Measurements from ENCODE around the gene HESX1. TPM values are rescaled to one million over a fixed set of nuclear protein-coding genes. Genes with fewer than 3 reads are reported as not detected.

The HESX1 gene
- total RNA-seq, 2 donors from 2014 or later: 0.75 to 1.2 TPM

DNA sequence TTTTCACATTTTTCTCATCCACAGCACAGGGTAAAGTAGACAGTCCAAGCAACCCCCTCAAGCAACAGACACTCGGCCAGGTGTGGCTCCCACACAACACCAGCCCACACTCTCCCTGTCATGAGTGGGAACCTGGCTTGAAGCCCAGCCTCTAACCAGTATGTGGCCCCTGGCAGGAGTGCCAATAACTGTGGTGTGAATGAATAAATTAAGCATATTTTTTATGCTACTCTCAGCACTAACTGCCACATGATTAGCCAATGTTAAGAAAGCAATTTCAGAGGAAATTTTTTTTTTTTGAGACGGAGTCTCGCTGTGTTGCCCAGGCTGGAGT, 44.5 kb downstream of the HESX1 start:
- Histone ChIP-seq H3K27ac (no peak overlapping the region), H3K4me3 (no peak overlapping the region), H3K4me1 (peaks cover 0 to 29% of the 10 kb centered on the region in 2 donors)

DNA sequence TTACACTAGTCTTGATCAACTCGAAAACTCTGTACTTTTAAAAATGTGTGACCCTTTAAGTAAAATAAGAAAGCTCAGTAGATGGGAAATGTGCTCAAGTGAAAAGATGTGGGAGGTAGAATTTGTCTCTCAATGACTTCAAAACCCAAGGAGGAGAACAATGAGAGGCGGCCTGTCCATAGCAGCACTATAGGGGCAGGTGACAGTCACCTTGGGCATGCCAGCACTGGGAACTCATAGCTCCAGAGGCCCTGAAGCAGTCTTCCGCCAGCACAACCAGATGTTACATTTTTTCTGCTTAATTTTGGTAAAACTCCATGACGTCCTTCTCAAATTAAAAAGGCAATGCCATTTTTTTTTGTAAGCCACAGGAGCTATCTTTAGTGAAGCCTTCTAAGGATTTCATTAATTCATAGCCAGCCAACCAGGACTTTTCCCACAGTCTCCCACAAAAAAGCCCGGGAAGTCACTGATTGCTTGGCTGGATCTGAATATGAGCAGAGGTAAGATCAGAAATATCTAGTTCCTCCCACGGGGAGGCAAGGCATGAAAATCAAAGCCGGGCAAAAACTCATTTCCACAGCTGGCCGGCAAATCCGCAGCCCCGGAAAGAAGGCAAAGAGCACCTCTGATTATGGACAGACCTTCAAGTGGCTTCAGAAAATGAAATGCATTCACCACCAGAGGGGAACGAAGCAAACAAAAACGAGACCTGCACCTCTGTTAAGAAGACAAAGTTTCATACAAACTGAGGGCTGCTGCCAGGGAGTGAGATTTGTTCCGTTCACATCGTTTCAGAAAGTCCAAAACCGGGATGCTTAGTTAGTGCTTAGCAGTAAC, 45.1 kb downstream of the HESX1 start:
- H3K4me3 ChIP-seq: no peak overlapping the region
- peaks cover 0 to 24% of the 10 kb centered on the region in 2 donors for H3K4me1 ChIP-seq
- no peaks in the 10 kb centered on the region for H3K27me3 ChIP-seq
- no peak overlapping the region for H3K27ac ChIP-seq
- H3K9me3 ChIP-seq: no peaks in the 10 kb centered on the region
- DNase-seq (ENCODE audit: low spot score): no peak
- no peaks in the 10 kb centered on the region for H3K36me3 ChIP-seq
- TF ChIP-seq, protein P1, sequence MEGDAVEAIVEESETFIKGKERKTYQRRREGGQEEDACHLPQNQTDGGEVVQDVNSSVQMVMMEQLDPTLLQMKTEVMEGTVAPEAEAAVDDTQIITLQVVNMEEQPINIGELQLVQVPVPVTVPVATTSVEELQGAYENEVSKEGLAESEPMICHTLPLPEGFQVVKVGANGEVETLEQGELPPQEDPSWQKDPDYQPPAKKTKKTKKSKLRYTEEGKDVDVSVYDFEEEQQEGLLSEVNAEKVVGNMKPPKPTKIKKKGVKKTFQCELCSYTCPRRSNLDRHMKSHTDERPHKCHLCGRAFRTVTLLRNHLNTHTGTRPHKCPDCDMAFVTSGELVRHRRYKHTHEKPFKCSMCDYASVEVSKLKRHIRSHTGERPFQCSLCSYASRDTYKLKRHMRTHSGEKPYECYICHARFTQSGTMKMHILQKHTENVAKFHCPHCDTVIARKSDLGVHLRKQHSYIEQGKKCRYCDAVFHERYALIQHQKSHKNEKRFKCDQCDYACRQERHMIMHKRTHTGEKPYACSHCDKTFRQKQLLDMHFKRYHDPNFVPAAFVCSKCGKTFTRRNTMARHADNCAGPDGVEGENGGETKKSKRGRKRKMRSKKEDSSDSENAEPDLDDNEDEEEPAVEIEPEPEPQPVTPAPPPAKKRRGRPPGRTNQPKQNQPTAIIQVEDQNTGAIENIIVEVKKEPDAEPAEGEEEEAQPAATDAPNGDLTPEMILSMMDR (IDR thresholded peaks at IDR 0.05): no peak

More for the DNA sequence above, 44.5 kb downstream of the HESX1 start:
- TF ChIP-seq, protein P1 (IDR thresholded peaks at IDR 0.05): no peak
- Histone ChIP-seq H3K9me3 (no peaks in the 10 kb centered on the region), H3K36me3 (no peaks in the 10 kb centered on the region), H3K27me3 (no peaks in the 10 kb centered on the region)
- no peak for DNase-seq (ENCODE audit: low spot score)

DNA sequence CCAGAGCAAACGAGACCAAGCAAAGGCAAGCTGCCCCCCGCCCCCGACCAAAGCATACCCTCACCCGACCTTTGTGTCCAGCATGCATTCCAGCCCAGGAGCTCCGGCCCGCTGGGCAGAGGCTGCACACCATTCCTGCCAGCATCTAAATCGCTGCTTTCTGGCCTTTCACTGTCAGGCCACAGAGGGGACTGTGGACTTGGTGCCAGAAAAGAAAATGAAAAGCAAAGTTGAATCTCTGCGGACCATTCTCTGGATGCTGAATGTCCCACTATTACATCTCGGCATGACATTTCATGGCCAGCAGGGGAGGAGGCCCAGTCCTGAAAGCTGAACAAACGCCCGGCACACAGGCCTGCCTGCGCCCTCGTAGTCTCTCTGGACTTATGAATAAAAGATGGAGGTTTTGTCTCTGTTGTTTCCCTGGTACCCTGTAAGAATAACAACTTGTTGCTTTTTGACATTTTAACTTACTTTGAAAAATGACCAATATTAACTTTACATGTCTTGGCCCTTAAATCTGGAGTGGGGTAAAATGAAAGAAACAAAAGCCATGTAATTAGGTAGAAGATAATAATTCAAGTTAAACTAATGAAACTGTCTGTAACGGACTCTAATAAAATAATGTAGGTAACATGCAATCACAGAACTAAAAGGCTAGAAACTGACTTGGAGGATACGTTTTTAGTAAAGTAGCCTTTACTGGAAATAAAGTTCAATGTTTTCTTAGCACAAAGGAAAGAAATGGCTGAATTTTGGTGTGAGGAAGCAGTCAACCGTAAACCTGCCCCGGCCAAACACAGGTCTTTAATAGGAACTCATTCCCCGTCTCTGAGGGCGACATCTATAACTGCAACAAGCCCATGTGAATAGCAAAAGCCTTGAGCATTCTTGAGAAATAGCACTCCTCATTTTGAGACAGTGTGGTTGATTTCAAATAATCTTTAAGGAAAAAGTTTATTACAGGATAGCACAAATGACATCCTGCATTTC, 47.3 kb downstream of the HESX1 start:
- TF ChIP-seq, protein P1 (IDR thresholded peaks at IDR 0.05): peak in 1 of 2 donors; percentile 27

DNA sequence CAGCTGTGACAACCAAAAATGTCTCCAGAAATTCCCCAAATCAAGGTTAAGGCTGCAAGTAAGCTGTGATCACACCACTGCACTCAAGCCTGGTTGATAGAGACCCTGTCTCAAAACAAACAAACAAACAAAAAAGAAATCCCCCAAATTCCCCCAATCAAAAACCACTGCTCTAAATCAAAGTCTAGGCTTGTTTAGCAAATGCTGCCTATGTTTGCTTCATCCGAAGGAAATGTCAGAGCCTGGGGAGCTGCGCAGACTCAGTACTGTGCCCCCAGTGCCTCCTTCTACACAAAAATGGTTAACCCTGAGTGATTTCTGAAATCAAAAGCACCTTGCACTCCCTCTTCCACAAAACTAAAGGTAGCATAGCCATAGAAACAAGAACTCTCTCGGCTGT, 48.0 kb downstream of the HESX1 start:
- Histone ChIP-seq H3K36me3 (no peaks in the 10 kb centered on the region), H3K4me1 (peaks cover 0 to 19% of the 10 kb centered on the region in 2 donors), H3K27ac (no peak overlapping the region), H3K4me3 (peak overlapping the region in 1 of 2 donors; percentile 18), H3K27me3 (no peaks in the 10 kb centered on the region), H3K9me3 (no peaks in the 10 kb centered on the region)
- TF ChIP-seq, protein P1 (IDR thresholded peaks at IDR 0.05): no peak
- DNase-seq (ENCODE audit: low spot score): no peak

More for the DNA sequence above, 47.3 kb downstream of the HESX1 start:
- Histone ChIP-seq H3K27me3 (no peaks in the 10 kb centered on the region), H3K4me3 (peak overlapping the region in 1 of 2 donors; percentile 18), H3K27ac (peak overlapping the region in 1 of 2 donors; percentile 31), H3K9me3 (no peaks in the 10 kb centered on the region), H3K36me3 (no peaks in the 10 kb centered on the region), H3K4me1 (peaks cover 0 to 19% of the 10 kb centered on the region in 2 donors)
- DNase-seq (ENCODE audit: low spot score): no peak

DNA sequence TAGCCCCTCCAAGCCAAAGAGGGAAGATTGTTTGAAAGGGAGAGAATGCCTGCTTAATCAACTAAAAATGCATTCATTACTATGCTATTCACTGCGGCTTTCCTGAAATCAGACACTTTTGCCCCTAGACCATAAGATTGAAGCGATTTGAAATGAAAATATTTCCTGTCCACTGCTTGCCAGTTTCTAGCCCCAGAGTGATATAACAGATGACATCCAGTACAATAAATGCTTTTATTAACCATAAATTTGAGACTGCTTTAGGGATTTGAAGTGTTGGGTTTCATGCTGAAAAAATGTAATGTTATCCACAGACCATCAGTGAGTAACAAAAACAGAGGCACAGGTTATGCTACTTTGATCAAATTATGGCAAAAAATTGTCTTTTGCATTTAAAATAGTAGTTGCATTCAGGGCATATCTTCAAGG, 48.7 kb downstream of the HESX1 start:
- no peak for DNase-seq (ENCODE audit: low spot score)
- Histone ChIP-seq H3K4me1 (peaks cover 0 to 19% of the 10 kb centered on the region in 2 donors), H3K36me3 (no peaks in the 10 kb centered on the region), H3K4me3 (no peak overlapping the region), H3K27ac (no peak overlapping the region), H3K27me3 (no peaks in the 10 kb centered on the region), H3K9me3 (no peaks in the 10 kb centered on the region)
- TF ChIP-seq, protein P1 (IDR thresholded peaks at IDR 0.05): no peak
